COR-L47 (cell line): ENCODE results near the gene FOSL2.
A peak's percentile ranks its signal among the peaks of the same experiment; 100 is the strongest.

Source experiments
- DNase-seq: peaks from one replicate; lab custom pipeline; 2025; lab: John Stamatoyannopoulos, UW

Gene FOSL2

GRCh38 chr2:28433935-28434599 lies 41.4 kb downstream of the FOSL2 start:
- DNase-seq = no peak

- DNase-seq = peak; percentile 7
These were observed 41.9 kb downstream of the FOSL2 start for GRCh38 chr2:28434600-28434989.

GRCh38 chr2:28435241-28435640 lies 42.6 kb downstream of the FOSL2 start:
- no peak for DNase-seq

GRCh38 chr2:28435814-28436351 lies 43.2 kb downstream of the FOSL2 start:
- DNase-seq = no peak

- DNase-seq = no peak
These were observed 43.9 kb downstream of the FOSL2 start for GRCh38 chr2:28436525-28437051.

- DNase-seq = no peak
These were observed 44.6 kb downstream of the FOSL2 start for GRCh38 chr2:28437149-28437835.

GRCh38 chr2:28437918-28438317 lies 45.3 kb downstream of the FOSL2 start:
- DNase-seq = no peak

- DNase-seq = no peak
These were observed 45.9 kb downstream of the FOSL2 start for GRCh38 chr2:28438532-28439063.

GRCh38 chr2:28439127-28439526 lies 46.5 kb downstream of the FOSL2 start:
- DNase-seq = no peak

GRCh38 chr2:28439763-28440162 lies 47.1 kb downstream of the FOSL2 start:
- no peak for DNase-seq

GRCh38 chr2:28442328-28442727 lies 49.7 kb downstream of the FOSL2 start:
- DNase-seq = no peak

- no peak for DNase-seq
These were observed 52.3 kb downstream of the FOSL2 start for GRCh38 chr2:28444956-28445355.

GRCh38 chr2:28445448-28446258 lies 53.0 kb downstream of the FOSL2 start:
- DNase-seq = no peak

GRCh38 chr2:28446531-28446930 lies 53.9 kb downstream of the FOSL2 start:
- no peak for DNase-seq

- no peak for DNase-seq
These were observed 54.4 kb downstream of the FOSL2 start for GRCh38 chr2:28447086-28447485.

- no peak for DNase-seq
These were observed 55.5 kb downstream of the FOSL2 start for GRCh38 chr2:28447943-28448792.

GRCh38 chr2:28448793-28449100 lies 56.1 kb downstream of the FOSL2 start:
- DNase-seq = no peak

- DNase-seq = no peak
These were observed 56.4 kb downstream of the FOSL2 start for GRCh38 chr2:28449126-28449487.

- DNase-seq = no peak
These were observed 57.1 kb downstream of the FOSL2 start for GRCh38 chr2:28449488-28450395.

- DNase-seq = no peak
These were observed 58.4 kb downstream of the FOSL2 start for GRCh38 chr2:28450901-28451565.
